Uterus (tissue), 2 donors: ENCODE data around the gene PRDM15.

Experiments
- POLR2A ChIP-seq, 2 donors: fragments of 450-650 bp; IDR thresholded peaks; one replicate each; pipeline ENCODE4 v1.6.1; 2016; ENCODE audit warnings: antibody characterized with exemption in 2 of 2, mild to moderate bottlenecking in 1 of 2, moderate library complexity in 1 of 2
- TF ChIP-seq, protein P1 (sequence below), 4 experiments: fragments of 200-600 bp in 2 of 4; fragments of 450-650 bp in 2 of 4; sonication (generic) in 2 of 4; IDR thresholded peaks; one replicate each; pipeline ENCODE4 v1.5.1; 2016 to 2019; ENCODE audit warnings: antibody characterized with exemption in 4 of 4, mild to moderate bottlenecking in 2 of 4, moderate library complexity in 1 of 4

DNA sequence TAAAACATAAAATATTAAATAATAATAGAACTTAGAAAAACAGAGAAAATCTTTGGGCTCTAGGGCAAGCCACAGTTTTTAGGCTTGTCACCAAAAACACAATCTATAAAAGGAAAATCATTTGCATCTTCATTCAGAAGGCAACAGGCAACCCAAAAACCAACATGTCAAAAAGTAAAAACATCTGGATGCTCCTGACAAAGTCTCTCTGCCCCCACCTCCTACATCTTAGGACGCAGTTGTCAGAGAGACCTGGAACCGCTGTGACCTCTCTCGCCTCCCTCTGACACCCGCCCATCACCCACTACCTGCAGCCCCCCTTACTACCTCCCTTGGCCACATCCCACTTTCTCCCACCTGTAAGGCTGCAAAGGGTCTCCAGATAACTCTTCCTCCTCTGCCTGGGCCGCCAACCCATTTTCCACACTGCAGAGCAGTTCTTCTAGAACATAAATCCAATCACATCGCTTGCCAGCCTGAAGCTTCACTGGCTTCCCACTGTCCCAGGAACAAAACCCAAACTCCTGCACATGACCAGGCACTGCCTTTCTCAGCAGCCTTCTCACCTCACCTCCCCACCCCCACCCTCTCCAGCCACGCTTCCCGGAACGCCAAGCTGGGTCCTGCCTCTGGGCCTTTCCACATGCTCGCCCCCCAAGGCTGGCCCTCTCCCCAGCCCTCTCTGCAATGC, 14.7 kb downstream of the PRDM15 start:
- no peak for TF ChIP-seq POLR2A (IDR thresholded peaks at IDR 0.05)
- TF ChIP-seq, protein P1, sequence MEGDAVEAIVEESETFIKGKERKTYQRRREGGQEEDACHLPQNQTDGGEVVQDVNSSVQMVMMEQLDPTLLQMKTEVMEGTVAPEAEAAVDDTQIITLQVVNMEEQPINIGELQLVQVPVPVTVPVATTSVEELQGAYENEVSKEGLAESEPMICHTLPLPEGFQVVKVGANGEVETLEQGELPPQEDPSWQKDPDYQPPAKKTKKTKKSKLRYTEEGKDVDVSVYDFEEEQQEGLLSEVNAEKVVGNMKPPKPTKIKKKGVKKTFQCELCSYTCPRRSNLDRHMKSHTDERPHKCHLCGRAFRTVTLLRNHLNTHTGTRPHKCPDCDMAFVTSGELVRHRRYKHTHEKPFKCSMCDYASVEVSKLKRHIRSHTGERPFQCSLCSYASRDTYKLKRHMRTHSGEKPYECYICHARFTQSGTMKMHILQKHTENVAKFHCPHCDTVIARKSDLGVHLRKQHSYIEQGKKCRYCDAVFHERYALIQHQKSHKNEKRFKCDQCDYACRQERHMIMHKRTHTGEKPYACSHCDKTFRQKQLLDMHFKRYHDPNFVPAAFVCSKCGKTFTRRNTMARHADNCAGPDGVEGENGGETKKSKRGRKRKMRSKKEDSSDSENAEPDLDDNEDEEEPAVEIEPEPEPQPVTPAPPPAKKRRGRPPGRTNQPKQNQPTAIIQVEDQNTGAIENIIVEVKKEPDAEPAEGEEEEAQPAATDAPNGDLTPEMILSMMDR (IDR thresholded peaks at IDR 0.05): no peak
